Kidney (tissue), 14 donors: Measurements from ENCODE around the gene RAMP2. TPM values are rescaled to one million over a fixed set of nuclear protein-coding genes. Genes with fewer than 3 reads are reported as not detected.

Experiments used
- DNase-seq, 5 donors: peaks; one replicate each; pipeline ENCODE4 v3.0.0-alpha.2; 2013 to 2020
- FAIRE-seq: peaks from 2 replicates; lab custom pipeline; 2012; peaks lifted over from hg19 to GRCh38; lab: Jason Lieb, UNC
- H3K27ac ChIP-seq, 2 donors: one replicate each; pipeline ENCODE4 v1.7.0; 2013; ENCODE audit warnings: low read depth in 2 of 2, low read length in 2 of 2, inconsistent platforms in 1 of 2
- H3K27me3 ChIP-seq: one replicate; pipeline ENCODE4 v1.7.1; 2013; ENCODE audit warnings: low read length, inconsistent platforms; ENCODE audit not compliant: control insufficient read depth, insufficient read depth
- H3K36me3 ChIP-seq, 3 donors: one replicate each; pipeline versions ENCODE4 v1.7.0 to v1.7.1; 2013; ENCODE audit warnings: low read length in 3 of 3, control low read depth in 1 of 3, inconsistent platforms in 1 of 3; ENCODE audit not compliant: insufficient read depth in 3 of 3, control insufficient read depth in 2 of 3
- H3K4me1 ChIP-seq, 3 donors: one replicate each; pipeline versions ENCODE4 v1.7.0 to v1.7.1; 2013; ENCODE audit warnings: low read length in 3 of 3, inconsistent platforms in 1 of 3, low read depth in 1 of 3; ENCODE audit not compliant: control insufficient read depth in 2 of 3, insufficient read depth in 2 of 3
- H3K4me3 ChIP-seq, 3 donors: one replicate each; pipeline versions ENCODE4 v1.7.0 to v1.8.1; 2013; ENCODE audit warnings: low read length in 3 of 3, control low read depth in 1 of 3, inconsistent platforms in 1 of 3
- H3K9ac ChIP-seq, 3 donors: one replicate each; pipeline versions ENCODE4 v1.7.0 to v1.7.1; 2013; ENCODE audit warnings: low read length in 3 of 3, control low read depth in 1 of 3, inconsistent platforms in 1 of 3
- H3K9me3 ChIP-seq, 3 donors: one replicate each; pipeline versions ENCODE4 v1.7.0 to v1.7.1; 2013; ENCODE audit warnings: low read length in 3 of 3, control low read depth in 1 of 3, inconsistent platforms in 1 of 3; ENCODE audit not compliant: control insufficient read depth in 2 of 3, insufficient read depth in 1 of 3
- intact Hi-C: fragments of 100-400 bp; cut with DNase I; formaldehyde crosslinking; loops from one replicate; pipeline ENCODE4 v1.11.1; 2022
- polyA plus RNA-seq: library from polyadenylated mRNA; stranded (reverse); fragments of 350-450 nt; fragmentation: Illumina TruSeq; extraction: RNeasy Lipid Tissue Mini Kit (QIAGEN cat#74804); gene quantifications from one replicate; pipeline ENCODE4 v1.2.3, GENCODE V29; 2014; ENCODE audit warnings: low read depth, low replicate concordance; ENCODE audit not compliant: insufficient read depth
- total RNA-seq: library from RNA; stranded (reverse); fragmentation: NEBNext Ultra II Directional; extraction: Animal tissue kit (Norgen Biotek cat#: 25700); gene quantifications from one replicate; pipeline ENCODE4 v1.2.1, GENCODE V29; 2021
- TF ChIP-seq, protein P1 (sequence below): IDR thresholded peaks from 3 replicates; pipeline ENCODE4 v1.5.1; 2012; ENCODE audit warnings: mild to moderate bottlenecking, moderate library complexity, borderline replicate concordance; ENCODE audit not compliant: insufficient read depth; ENCODE audit errors: extremely low read depth
- donor health status: control.
- donor health status: control.
- donor health status: control.
- donor health status: control.
- donor health status: control.
- donor health status: DM: yes; HTN: yes; CAD: no.
- donor health status: Normal renal cell carcinoma (clear cell type).

RAMP2 gene
- total and polyA plus RNA-seq, 2 donors from 2014 or later = 55.7 to 134 TPM

GRCh38 chr17:42782166-42783061 is 21.4 kb downstream of the RAMP2 start:
- Histone ChIP-seq H3K4me3 (peak overlapping the region in 2 of 3 donors; percentile 71 to 79), H3K27me3 (peaks cover 44% of the 10 kb centered on the region), H3K36me3 (peaks cover 0 to 22% (median 7%) of the 10 kb centered on the region in 3 donors), H3K9me3 (no peaks in the 10 kb centered on the region), H3K27ac (peak overlapping the region; percentile 78 to 82), H3K9ac (peak overlapping the region in 2 of 3 donors; percentile 8 to 88), H3K4me1 (peaks cover 0 to 10% (median 2%) of the 10 kb centered on the region in 3 donors)
- DNase-seq (no peak), FAIRE-seq (no peak)
- TF ChIP-seq, protein P1, sequence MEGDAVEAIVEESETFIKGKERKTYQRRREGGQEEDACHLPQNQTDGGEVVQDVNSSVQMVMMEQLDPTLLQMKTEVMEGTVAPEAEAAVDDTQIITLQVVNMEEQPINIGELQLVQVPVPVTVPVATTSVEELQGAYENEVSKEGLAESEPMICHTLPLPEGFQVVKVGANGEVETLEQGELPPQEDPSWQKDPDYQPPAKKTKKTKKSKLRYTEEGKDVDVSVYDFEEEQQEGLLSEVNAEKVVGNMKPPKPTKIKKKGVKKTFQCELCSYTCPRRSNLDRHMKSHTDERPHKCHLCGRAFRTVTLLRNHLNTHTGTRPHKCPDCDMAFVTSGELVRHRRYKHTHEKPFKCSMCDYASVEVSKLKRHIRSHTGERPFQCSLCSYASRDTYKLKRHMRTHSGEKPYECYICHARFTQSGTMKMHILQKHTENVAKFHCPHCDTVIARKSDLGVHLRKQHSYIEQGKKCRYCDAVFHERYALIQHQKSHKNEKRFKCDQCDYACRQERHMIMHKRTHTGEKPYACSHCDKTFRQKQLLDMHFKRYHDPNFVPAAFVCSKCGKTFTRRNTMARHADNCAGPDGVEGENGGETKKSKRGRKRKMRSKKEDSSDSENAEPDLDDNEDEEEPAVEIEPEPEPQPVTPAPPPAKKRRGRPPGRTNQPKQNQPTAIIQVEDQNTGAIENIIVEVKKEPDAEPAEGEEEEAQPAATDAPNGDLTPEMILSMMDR = no peak
- intact Hi-C loops = no loop called here

DNA sequence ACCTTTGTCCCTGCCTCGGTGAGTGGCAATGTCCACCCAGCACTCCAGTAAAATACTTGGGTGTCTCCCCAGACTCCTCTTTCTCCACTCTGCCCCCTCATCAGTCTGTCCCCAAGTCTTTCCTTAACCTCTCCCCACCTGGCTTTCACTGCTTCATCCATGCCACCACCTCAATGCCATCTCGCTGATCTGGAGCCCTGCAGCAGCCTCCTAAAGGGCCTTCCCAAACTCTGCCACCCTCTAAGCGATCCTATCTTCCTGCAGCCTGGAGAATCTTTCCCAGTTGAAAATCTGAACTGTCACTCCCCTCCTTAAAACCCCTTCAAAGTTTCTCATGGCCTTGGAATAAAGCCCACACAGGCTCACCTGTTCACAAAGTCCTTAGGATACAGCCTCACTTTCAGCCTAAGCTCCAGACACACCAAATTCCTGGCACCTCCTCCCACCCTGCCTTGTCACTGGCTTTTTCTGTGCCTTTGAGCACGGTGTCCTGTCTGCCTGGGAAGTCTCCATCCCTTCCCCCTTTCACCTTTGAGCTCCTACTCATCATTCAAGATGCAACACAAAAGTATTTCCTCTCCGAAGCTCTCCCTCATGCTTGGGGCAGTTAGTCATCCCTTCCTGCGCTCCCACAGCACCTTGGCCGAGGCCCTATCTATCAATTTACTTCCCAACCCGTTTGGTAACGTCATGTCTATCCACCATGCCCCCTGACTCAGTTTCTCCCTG is 22.2 kb downstream of the RAMP2 start:
- no peaks in the 10 kb centered on the region for H3K9me3 ChIP-seq
- intact Hi-C loops = no loop called here
- H3K27ac ChIP-seq = peak overlapping the region; percentile 75 to 82
- no peak for FAIRE-seq
- peak overlapping the region in 2 of 3 donors; percentile 47 to 79 for H3K4me3 ChIP-seq
- peaks cover 0 to 10% (median 2%) of the 10 kb centered on the region in 3 donors for H3K4me1 ChIP-seq
- TF ChIP-seq, protein P1 = no peak
- peaks cover 0 to 18% (median 5%) of the 10 kb centered on the region in 3 donors for H3K36me3 ChIP-seq
- peak overlapping the region in 2 of 3 donors; percentile 8 to 88 for H3K9ac ChIP-seq
- H3K27me3 ChIP-seq = peaks cover 44% of the 10 kb centered on the region
- DNase-seq = no peak

- Histone ChIP-seq H3K27me3 (peaks cover 44% of the 10 kb centered on the region), H3K36me3 (peaks cover 0 to 13% (median 3%) of the 10 kb centered on the region in 3 donors), H3K9me3 (no peaks in the 10 kb centered on the region), H3K4me1 (peaks cover 0 to 10% (median 2%) of the 10 kb centered on the region in 3 donors), H3K27ac (peak overlapping the region; percentile 75 to 82), H3K9ac (peak overlapping the region in 1 of 3 donors; percentile 88), H3K4me3 (peak overlapping the region in 1 of 3 donors; percentile 79)
- TF ChIP-seq, protein P1 = no peak
- FAIRE-seq = no peak
- intact Hi-C loops = no loop called here
- DNase-seq = peak in 1 of 5 donors; percentile 65
Observed at GRCh38 chr17:42783791-42784138, 22.7 kb downstream of the RAMP2 start.
